CD4-positive, alpha-beta memory T cell (primary cell): Measurements from ENCODE around the gene ALDH7A1. TPM values are rescaled to one million over a fixed set of nuclear protein-coding genes. Genes with fewer than 3 reads are reported as not detected.

Source experiments
- CTCF ChIA-PET: fragments of 350-600 bp; sonication (Branson Sonifier 250); formaldehyde crosslinking; loops from one replicate; lab custom pipeline; 2021; ENCODE audit warnings: inconsistent platforms; ENCODE audit not compliant: partially characterized antibody; lab: Charles Lee
- POLR2A ChIA-PET: fragments of 350-600 bp; sonication (Branson Sonifier 250); formaldehyde crosslinking; loops from one replicate; lab custom pipeline; 2021; ENCODE audit not compliant: partially characterized antibody; lab: Charles Lee
- DNase-seq, 5 donors: peaks; one replicate each; pipeline versions ENCODE4 v3.0.0 to v3.0.0-alpha.2; 2020 to 2022; ENCODE audit warnings: mixed read lengths in 1 of 5
- H3K27ac ChIP-seq: one replicate; pipeline ENCODE4 v1.7.0; 2013; ENCODE audit warnings: low read depth, low read length
- H3K27me3 ChIP-seq: 2 replicates; pipeline ENCODE4 v1.7.0; 2013; ENCODE audit warnings: mild to moderate bottlenecking, low read length, moderate library complexity; ENCODE audit not compliant: insufficient read depth
- H3K36me3 ChIP-seq: 2 replicates; pipeline ENCODE4 v1.7.0; 2013; ENCODE audit warnings: mild to moderate bottlenecking, low read length, moderate library complexity; ENCODE audit not compliant: insufficient read depth
- H3K4me1 ChIP-seq: 2 replicates; pipeline ENCODE4 v1.7.0; 2013; ENCODE audit warnings: mild to moderate bottlenecking, low read length, moderate library complexity; ENCODE audit not compliant: insufficient read depth
- H3K4me3 ChIP-seq, 2 donors: one replicate each; pipeline ENCODE4 v1.7.0; 2013; ENCODE audit warnings: low read length in 2 of 2, mild to moderate bottlenecking in 1 of 2
- H3K9me3 ChIP-seq, 2 donors: one replicate each; pipeline ENCODE4 v1.7.0; 2013; ENCODE audit warnings: low read length in 2 of 2, control low read depth in 1 of 2; ENCODE audit not compliant: control insufficient read depth in 1 of 2
- H3K27ac Mint-ChIP-seq, 7 donors: one replicate each; pipeline ENCODE4 v1.8.0; 2020 to 2021; ENCODE audit warnings: mixed read lengths in 7 of 7, mild to moderate bottlenecking in 6 of 7, inconsistent platforms in 3 of 7, moderate library complexity in 3 of 7
- H3K27me3 Mint-ChIP-seq, 2 donors: one replicate each; pipeline ENCODE4 v1.8.0; 2020 to 2021; ENCODE audit warnings: mixed read lengths in 2 of 2
- H3K36me3 Mint-ChIP-seq, 2 donors: one replicate each; pipeline ENCODE4 v1.8.0; 2020 to 2021; ENCODE audit warnings: mixed read lengths in 2 of 2, inconsistent platforms in 1 of 2, mild to moderate bottlenecking in 1 of 2
- H3K4me1 Mint-ChIP-seq, 4 donors: one replicate each; pipeline ENCODE4 v1.8.0; 2020 to 2021; ENCODE audit warnings: mixed read lengths in 4 of 4, mild to moderate bottlenecking in 1 of 4
- H3K4me3 Mint-ChIP-seq, 8 donors: one replicate each; pipeline ENCODE4 v1.8.0; 2020 to 2021; ENCODE audit warnings: mixed read lengths in 8 of 8, mild to moderate bottlenecking in 7 of 8, moderate library complexity in 6 of 8, inconsistent platforms in 3 of 8
- H3K9me3 Mint-ChIP-seq, 8 donors: one replicate each; pipeline ENCODE4 v1.8.0; 2020 to 2021; ENCODE audit warnings: mixed read lengths in 8 of 8, mild to moderate bottlenecking in 5 of 8, inconsistent platforms in 3 of 8, moderate library complexity in 1 of 8
- intact Hi-C: fragments of 100-400 bp; cut with micrococcal nuclease; formaldehyde crosslinking; loops from one replicate; pipeline ENCODE4 v1.15.1; 2023
- polyA plus RNA-seq, 2 donors: library from polyadenylated mRNA; unstranded; fragments of 300-500 nt; fragmentation: Illumina TruSeq; gene quantifications; one replicate each; pipeline ENCODE4 v1.2.3, GENCODE V29; 2021
- total RNA-seq, 2 experiments: library from RNA; stranded (reverse); gene quantifications; one replicate each; pipeline ENCODE4 v1.2.3, GENCODE V29; 2021

ALDH7A1 gene
- total and polyA plus RNA-seq, 4 experiments from 2014 or later, result 1.3 to 4.8 (median 1.8) TPM

DNA sequence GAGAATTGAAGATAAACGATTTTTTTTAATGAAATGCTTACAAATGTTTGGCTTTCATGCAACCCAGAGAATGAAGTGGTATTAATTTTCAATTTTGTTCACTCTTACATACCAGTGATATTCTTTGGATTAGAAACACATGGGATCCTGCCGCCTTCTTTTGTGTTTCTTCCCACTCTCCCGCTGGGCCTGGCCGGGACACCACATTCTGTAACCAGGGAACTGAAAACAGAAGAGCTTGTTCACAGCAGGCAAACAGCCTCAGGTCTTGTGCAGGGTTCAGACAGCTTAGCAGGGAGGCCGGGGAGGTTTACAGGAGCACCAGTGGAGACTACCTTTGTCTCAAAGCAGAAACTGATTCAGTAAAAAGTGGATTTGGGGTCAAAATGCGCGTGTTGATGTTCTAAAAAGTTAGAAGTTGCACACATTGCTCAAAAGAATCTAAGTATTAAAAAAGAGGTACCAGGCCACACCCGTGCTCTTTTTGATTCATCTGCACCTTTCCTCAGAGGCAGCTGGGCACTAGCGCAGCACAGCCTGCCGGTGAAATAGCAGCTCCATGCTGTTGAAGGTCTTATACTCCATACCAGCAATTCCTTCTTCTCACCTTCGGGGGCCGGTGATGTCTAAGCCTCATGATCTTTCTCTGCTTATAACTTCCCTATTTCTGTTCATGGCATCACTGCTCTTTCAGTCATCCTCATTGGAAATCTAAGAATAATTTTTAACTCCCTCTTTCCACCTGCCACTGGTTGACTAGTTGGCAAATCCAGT lies 104.7 kb downstream of the ALDH7A1 start:
- Histone ChIP-seq H3K36me3 (peaks cover 11% of the 10 kb centered on the region), H3K27me3 (no peaks in the 10 kb centered on the region), H3K4me1 (no peaks in the 10 kb centered on the region), H3K4me3 (no peak overlapping the region), H3K9me3 (no peaks in the 10 kb centered on the region), H3K27ac (no peak overlapping the region)
- peaks cover 28 to 49% of the 10 kb centered on the region in 2 donors for H3K36me3 Mint-ChIP-seq
- H3K9me3 Mint-ChIP-seq, result peaks cover 0 to 2% (median 0%) of the 10 kb centered on the region in 8 donors
- peak overlapping the region in 3 of 7 donors; percentile 24 to 84 (median 65) for H3K27ac Mint-ChIP-seq
- ChIA-PET POLR2A (interaction anchor here (0.7 kb wide), 1 partner anchor 111 kb away, joined by 3 read pairs; the partner anchor contains the start of gene PHAX), CTCF (interaction anchor here (1.5 to 5.0 kb wide), 2 partner anchors 10 to 137 kb away, joined by 5 to 30 read pairs; no protein-coding TSS in a partner anchor)
- no peak overlapping the region for H3K4me3 Mint-ChIP-seq
- no peaks in the 10 kb centered on the region for H3K27me3 Mint-ChIP-seq
- intact Hi-C loops, result no loop called here
- H3K4me1 Mint-ChIP-seq, result no peaks in the 10 kb centered on the region
- DNase-seq, result no peak

DNA sequence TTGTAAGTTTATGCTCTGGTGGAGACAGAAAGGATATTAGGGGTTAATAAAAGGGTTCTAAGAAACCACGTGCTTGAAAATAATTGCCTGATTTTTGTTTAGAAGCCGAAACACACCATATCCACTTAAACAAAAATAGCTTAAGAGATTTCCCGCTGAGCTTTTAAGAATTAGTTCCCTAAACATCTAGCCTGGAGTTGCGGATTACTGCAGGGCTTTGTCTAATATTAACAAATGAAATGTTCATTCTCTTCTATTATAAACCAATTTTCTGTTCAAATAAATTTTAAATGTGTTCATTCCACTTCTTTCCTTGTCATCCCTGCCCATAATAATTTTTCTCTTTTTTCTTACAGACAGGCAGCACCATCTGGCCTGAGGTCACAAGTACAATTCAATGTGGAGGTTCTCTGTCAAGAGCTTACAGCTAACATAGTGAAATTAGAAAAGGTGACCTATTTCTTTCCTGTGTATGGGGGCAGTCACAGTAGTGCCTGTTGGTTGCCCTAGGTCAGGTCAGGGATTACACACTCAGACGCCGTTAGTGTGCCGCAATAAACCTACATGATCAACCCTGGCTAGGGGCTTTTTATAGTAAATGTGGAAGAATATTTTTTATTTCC lies 106.5 kb downstream of the ALDH7A1 start:
- peaks cover 12% of the 10 kb centered on the region for H3K36me3 ChIP-seq
- H3K27ac ChIP-seq, result no peak overlapping the region
- Mint-ChIP-seq H3K4me1 (no peaks in the 10 kb centered on the region), H3K27me3 (no peaks in the 10 kb centered on the region), H3K4me3 (no peak overlapping the region), H3K9me3 (peaks cover 0 to 2% (median 0%) of the 10 kb centered on the region in 8 donors), H3K36me3 (peaks cover 33 to 57% of the 10 kb centered on the region in 2 donors), H3K27ac (no peak overlapping the region)
- CTCF ChIA-PET, result interaction anchor here (0.8 to 5.0 kb wide), 3 partner anchors 12 to 117 kb away, joined by 3 to 30 read pairs (median 4); no protein-coding TSS in a partner anchor
- no peak for DNase-seq
- no peak overlapping the region for H3K4me3 ChIP-seq
- H3K27me3 ChIP-seq, result no peaks in the 10 kb centered on the region
- no peaks in the 10 kb centered on the region for H3K9me3 ChIP-seq
- no peaks in the 10 kb centered on the region for H3K4me1 ChIP-seq
- POLR2A ChIA-PET, result no interaction called here
- intact Hi-C loops, result no loop called here

DNA sequence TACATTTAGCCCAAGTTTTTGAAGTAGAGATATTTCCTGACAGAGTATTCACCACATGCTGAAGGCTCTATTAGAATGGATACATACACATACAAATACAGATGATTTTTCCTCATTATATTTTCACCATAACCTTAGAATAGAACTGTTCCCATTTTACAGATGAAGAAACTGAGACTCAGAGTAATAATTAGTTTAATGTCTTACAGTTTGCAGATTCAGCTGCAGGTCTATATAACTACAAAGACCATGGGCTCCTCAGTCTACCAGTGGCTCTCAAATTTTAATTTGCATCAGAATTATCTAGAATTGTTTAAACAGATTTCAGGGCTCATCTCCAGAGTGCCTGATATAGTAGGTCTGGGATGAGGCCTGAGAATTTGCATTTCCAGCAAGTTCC lies 107.4 kb downstream of the ALDH7A1 start:
- no peak for DNase-seq
- intact Hi-C loops, result no loop called here
- Histone ChIP-seq H3K27me3 (no peaks in the 10 kb centered on the region), H3K36me3 (peaks cover 12% of the 10 kb centered on the region), H3K9me3 (no peaks in the 10 kb centered on the region), H3K4me1 (no peaks in the 10 kb centered on the region), H3K27ac (no peak overlapping the region), H3K4me3 (no peak overlapping the region)
- H3K9me3 Mint-ChIP-seq, result peaks cover 0 to 2% (median 0%) of the 10 kb centered on the region in 8 donors
- H3K27me3 Mint-ChIP-seq, result no peaks in the 10 kb centered on the region
- no peak overlapping the region for H3K4me3 Mint-ChIP-seq
- ChIA-PET CTCF (interaction anchor here (0.7 to 5.0 kb wide), 3 partner anchors 13 to 148 kb away, joined by 3 to 30 read pairs (median 3); no protein-coding TSS in a partner anchor), POLR2A (no interaction called here)
- H3K27ac Mint-ChIP-seq, result peak overlapping the region in 1 of 7 donors; percentile 48
- H3K36me3 Mint-ChIP-seq, result peaks cover 36 to 60% of the 10 kb centered on the region in 2 donors
- no peaks in the 10 kb centered on the region for H3K4me1 Mint-ChIP-seq

DNA sequence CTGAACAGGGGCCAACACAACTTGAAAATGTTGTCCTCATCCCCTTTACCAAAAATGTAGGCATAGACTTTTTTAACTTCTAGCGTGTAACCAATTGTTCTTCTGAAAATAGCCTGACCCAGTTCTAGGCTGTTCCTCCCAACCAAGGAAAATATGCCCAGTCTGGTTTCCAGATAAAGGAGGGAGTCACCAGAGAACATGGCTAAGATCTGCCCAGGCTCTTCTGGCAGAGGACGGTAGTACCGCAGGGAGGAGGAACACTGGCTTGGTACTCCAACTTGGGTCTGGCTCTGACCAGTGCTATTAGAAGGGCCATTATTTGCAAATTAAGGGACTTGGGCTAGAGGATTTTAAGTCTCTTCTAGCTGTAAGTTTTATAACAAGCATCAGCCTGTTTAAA lies 108.7 kb downstream of the ALDH7A1 start:
- H3K27me3 ChIP-seq, result no peaks in the 10 kb centered on the region
- Mint-ChIP-seq H3K36me3 (peaks cover 41 to 61% of the 10 kb centered on the region in 2 donors), H3K4me1 (no peaks in the 10 kb centered on the region), H3K27me3 (no peaks in the 10 kb centered on the region), H3K9me3 (peaks cover 0 to 2% (median 0%) of the 10 kb centered on the region in 8 donors), H3K4me3 (no peak overlapping the region), H3K27ac (peak overlapping the region in 2 of 7 donors; percentile 15 to 37)
- H3K4me3 ChIP-seq, result no peak overlapping the region
- H3K9me3 ChIP-seq, result no peaks in the 10 kb centered on the region
- intact Hi-C loops, result no loop called here
- ChIA-PET POLR2A (no interaction called here), CTCF (no interaction called here)
- no peaks in the 10 kb centered on the region for H3K4me1 ChIP-seq
- H3K36me3 ChIP-seq, result peaks cover 12% of the 10 kb centered on the region
- no peak overlapping the region for H3K27ac ChIP-seq
- no peak for DNase-seq

DNA sequence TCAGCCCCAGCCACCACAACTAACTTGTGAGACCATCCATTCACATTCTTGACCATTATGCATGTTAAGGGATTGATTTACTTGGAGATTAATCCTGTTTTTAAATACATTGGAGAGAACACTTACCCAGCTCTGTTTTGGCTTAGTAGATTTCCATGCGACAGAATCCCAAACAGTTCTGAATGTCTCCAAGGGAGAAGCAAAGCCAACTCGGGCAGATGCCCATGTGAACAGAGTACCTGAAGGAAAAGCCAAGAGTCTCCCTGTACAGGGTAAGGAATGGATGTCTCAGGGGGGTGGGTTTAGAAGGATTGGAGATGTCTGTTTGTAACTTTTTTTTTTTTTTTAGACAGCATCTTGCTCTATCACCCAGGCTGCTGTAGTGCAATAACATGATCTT lies 110.8 kb downstream of the ALDH7A1 start:
- Mint-ChIP-seq H3K4me3 (no peak overlapping the region), H3K27ac (no peak overlapping the region), H3K4me1 (no peaks in the 10 kb centered on the region), H3K9me3 (peaks cover 0 to 2% (median 0%) of the 10 kb centered on the region in 8 donors), H3K36me3 (peaks cover 52 to 68% of the 10 kb centered on the region in 2 donors), H3K27me3 (no peaks in the 10 kb centered on the region)
- H3K27ac ChIP-seq, result no peak overlapping the region
- intact Hi-C loops, result no loop called here
- H3K4me1 ChIP-seq, result no peaks in the 10 kb centered on the region
- no peaks in the 10 kb centered on the region for H3K9me3 ChIP-seq
- no peak for DNase-seq
- CTCF ChIA-PET, result no interaction called here
- no peak overlapping the region for H3K4me3 ChIP-seq
- H3K27me3 ChIP-seq, result no peaks in the 10 kb centered on the region
- H3K36me3 ChIP-seq, result peaks cover 12% of the 10 kb centered on the region
- POLR2A ChIA-PET, result no interaction called here

DNA sequence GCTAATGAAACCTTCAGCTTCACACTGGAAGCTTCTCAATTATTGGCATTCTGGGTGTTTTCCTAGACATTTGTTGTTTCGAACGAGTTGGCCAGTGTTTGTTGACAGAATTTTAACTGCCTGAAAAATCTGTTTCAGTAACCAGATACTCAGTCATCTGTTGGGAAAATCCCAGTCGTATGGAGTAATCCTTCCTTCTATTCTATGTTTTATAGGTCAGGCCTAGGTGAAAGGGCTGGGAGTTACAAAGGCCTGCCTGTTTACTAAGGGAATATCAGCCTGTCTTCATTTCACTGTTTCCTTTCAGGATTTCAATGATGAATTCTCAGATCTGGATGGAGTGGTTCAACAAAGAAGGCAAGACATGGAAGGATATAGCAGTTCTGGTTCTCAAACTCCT lies 111.9 kb downstream of the ALDH7A1 start:
- Histone ChIP-seq H3K4me3 (no peak overlapping the region), H3K9me3 (no peaks in the 10 kb centered on the region), H3K27ac (no peak overlapping the region), H3K36me3 (peaks cover 10% of the 10 kb centered on the region), H3K27me3 (no peaks in the 10 kb centered on the region), H3K4me1 (no peaks in the 10 kb centered on the region)
- Mint-ChIP-seq H3K4me1 (no peaks in the 10 kb centered on the region), H3K27me3 (no peaks in the 10 kb centered on the region), H3K9me3 (no peaks in the 10 kb centered on the region), H3K36me3 (peaks cover 52 to 60% of the 10 kb centered on the region in 2 donors), H3K27ac (peak overlapping the region in 1 of 7 donors; percentile 47), H3K4me3 (no peak overlapping the region)
- ChIA-PET CTCF (interaction anchor here (1.2 to 1.5 kb wide), 2 partner anchors 17 to 22 kb away, joined by 3 to 9 read pairs; no protein-coding TSS in a partner anchor), POLR2A (interaction anchor here (0.6 to 1.0 kb wide), 2 partner anchors 12 to 60 kb away, joined by 3 to 5 read pairs; partner anchors contain the start of gene GRAMD2B)
- intact Hi-C loops, result no loop called here
- no peak for DNase-seq

DNA sequence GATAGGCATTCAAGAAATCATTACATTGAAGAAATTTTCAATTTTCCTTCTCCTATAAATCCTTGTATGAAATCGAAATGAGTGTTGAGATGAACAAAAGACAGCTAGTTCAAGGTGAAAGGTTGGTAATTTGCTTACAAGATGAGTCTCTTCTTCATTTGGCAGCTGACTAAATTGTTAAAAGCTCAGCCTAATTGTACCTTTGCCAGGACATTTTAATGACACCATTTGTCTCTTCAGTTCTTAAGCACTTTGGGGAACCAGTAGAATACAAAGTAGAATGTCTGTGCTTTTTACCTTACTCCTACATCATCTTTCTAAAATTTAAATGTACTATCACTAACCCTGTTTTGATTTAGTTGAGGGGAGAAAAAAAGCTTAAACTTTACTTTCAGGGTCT lies 112.4 kb downstream of the ALDH7A1 start:
- DNase-seq, result no peak
- H3K4me3 ChIP-seq, result no peak overlapping the region
- H3K9me3 Mint-ChIP-seq, result no peaks in the 10 kb centered on the region
- H3K27ac ChIP-seq, result no peak overlapping the region
- CTCF ChIA-PET, result interaction anchor here (0.9 to 1.5 kb wide), 3 partner anchors 10 to 21 kb away, joined by 3 to 9 read pairs (median 4); no protein-coding TSS in a partner anchor
- H3K27me3 ChIP-seq, result no peaks in the 10 kb centered on the region
- H3K27ac Mint-ChIP-seq, result peak overlapping the region in 3 of 7 donors; percentile 10 to 42 (median 26)
- no peaks in the 10 kb centered on the region for H3K4me1 Mint-ChIP-seq
- POLR2A ChIA-PET, result interaction anchor here (0.6 to 1.0 kb wide), 2 partner anchors 13 to 59 kb away, joined by 3 to 5 read pairs; partner anchors contain the start of gene GRAMD2B
- H3K36me3 ChIP-seq, result peaks cover 4% of the 10 kb centered on the region
- H3K4me1 ChIP-seq, result no peaks in the 10 kb centered on the region
- no peaks in the 10 kb centered on the region for H3K9me3 ChIP-seq
- peaks cover 52 to 57% of the 10 kb centered on the region in 2 donors for H3K36me3 Mint-ChIP-seq
- intact Hi-C loops, result no loop called here
- H3K27me3 Mint-ChIP-seq, result no peaks in the 10 kb centered on the region
- no peak overlapping the region for H3K4me3 Mint-ChIP-seq
